HepG2 (cell line): ENCODE measurements around the gene MICAL3. TPM values are rescaled to one million over a fixed set of nuclear protein-coding genes. Genes with fewer than 3 reads are reported as not detected.
A peak's percentile ranks its signal among the peaks of the same experiment; 100 is the strongest.
"Not testable (repeated sequence)": the region's sequence is repeated elsewhere in the genome, so short reads cannot be mapped to it uniquely, and the experiment has no call there.

Experiments used
- ATAC-seq: fragments of 200-7000 bp; cut with Tn5 transposase; 3 replicates; pipeline ENCODE4 v1.9.1; 2020; ENCODE audit warnings: mild to moderate bottlenecking, moderate library complexity
- BruUV-seq: library from RNA; stranded (reverse); fragments of 400-500 nt; replicated peaks from 2 replicates; lab custom pipeline; 2021; lab: Mats Ljungman, UMichigan
- CTCF ChIA-PET: fragments of 300-600 bp; formaldehyde crosslinking; extraction: SDS; loops from one replicate; lab custom pipeline; 2021; ENCODE audit warnings: low total read pairs, inconsistent platforms, low intra/inter-chr PET ratio; lab: Yijun Ruan, JAX
- POLR2A ChIA-PET: fragments of 350-600 bp; sonication (Branson Sonifier 250); formaldehyde crosslinking; loops from one replicate; lab custom pipeline; 2020; ENCODE audit warnings: antibody characterized with exemption, inconsistent platforms; lab: Yijun Ruan, JAX
- DNase-seq: peaks from one replicate; pipeline ENCODE4 v3.0.0-alpha.2; 2015; ENCODE audit warnings: low spot score
- FAIRE-seq: peaks from 3 replicates; lab custom pipeline; 2011; peaks lifted over from hg19 to GRCh38; lab: Jason Lieb, UNC
- H2AFZ ChIP-seq: one replicate; pipeline ENCODE4 v1.6.1; 2011; ENCODE audit warnings: low read length, inconsistent platforms
- H3K27ac ChIP-seq: fragments of 300-600 bp; 3 replicates; pipeline ENCODE4 v1.8.0; 2011; ENCODE audit warnings: mixed run types, mild to moderate bottlenecking, mixed read lengths, low read length, inconsistent platforms; ENCODE audit not compliant: insufficient read depth; ENCODE audit errors: extremely low read length
- H3K27me3 ChIP-seq, 2 experiments: fragments of 200-600 bp in 1 of 2; 2 replicates in 1 of 2; 3 replicates in 1 of 2; pipeline versions ENCODE4 v1.6.0 to v1.8.0; 2011; ENCODE audit warnings: low read length in 2 of 2, mild to moderate bottlenecking in 2 of 2, moderate library complexity in 2 of 2, inconsistent platforms in 1 of 2; ENCODE audit not compliant: insufficient read depth in 2 of 2, control insufficient read depth in 1 of 2
- H3K36me3 ChIP-seq, 2 experiments: fragments of 200-600 bp in 1 of 2; replicated peaks in 1 of 2; 2 replicates in 1 of 2; 3 replicates in 1 of 2; pipeline versions ENCODE4 v1.5.1 to v1.8.0; 2011; ENCODE audit warnings: low read length in 2 of 2, inconsistent platforms in 1 of 2; ENCODE audit not compliant: insufficient read depth in 2 of 2, control insufficient read depth in 1 of 2
- H3K4me1 ChIP-seq: 2 replicates; pipeline ENCODE4 v1.5.1; 2012; ENCODE audit warnings: low read length, inconsistent platforms; ENCODE audit not compliant: insufficient read depth
- H3K4me2 ChIP-seq: 2 replicates; pipeline ENCODE4 v1.6.0; 2011; ENCODE audit warnings: low read depth, low read length, inconsistent platforms
- H3K4me3 ChIP-seq, 3 experiments: fragments of 200-600 bp in 1 of 3; sonication (generic), shearing (Covaris generic) in 1 of 3; replicated peaks in 1 of 3; 2 replicates each; pipeline ENCODE4 v1.5.1; 2011 to 2016; ENCODE audit warnings: low read length in 3 of 3, inconsistent platforms in 2 of 3, low read depth in 2 of 3, mild to moderate bottlenecking in 2 of 3, control low read depth in 1 of 3, mixed read lengths in 1 of 3; ENCODE audit not compliant: insufficient read depth in 1 of 3
- H3K79me2 ChIP-seq: one replicate; pipeline ENCODE4 v1.6.1; 2011; ENCODE audit warnings: low read length, inconsistent platforms; ENCODE audit not compliant: insufficient read depth
- H3K9ac ChIP-seq: 2 replicates; pipeline ENCODE4 v1.6.0; 2011; ENCODE audit warnings: mild to moderate bottlenecking, low read depth, low read length, inconsistent platforms; ENCODE audit not compliant: insufficient read depth
- H3K9me3 ChIP-seq: 2 replicates; pipeline ENCODE4 v1.5.1; 2012; ENCODE audit warnings: mild to moderate bottlenecking, low read length
- H4K20me1 ChIP-seq: 2 replicates; pipeline ENCODE4 v1.6.0; 2011; ENCODE audit warnings: inconsistent platforms, mild to moderate bottlenecking, low read length, moderate library complexity; ENCODE audit not compliant: insufficient read depth
- HNRNPK ChIP-seq: fragments of 200-400 bp; formaldehyde crosslinking; IDR thresholded peaks from 2 replicates; pipeline ENCODE4 v1.6.1; 2018; ENCODE audit warnings: low read length, low read depth, moderate library complexity, mild to moderate bottlenecking; ENCODE audit not compliant: poor library complexity, severe bottlenecking
- PCBP1 ChIP-seq: fragments of 200-400 bp; formaldehyde crosslinking; IDR thresholded peaks from 2 replicates; pipeline ENCODE4 v1.6.1; 2017; ENCODE audit warnings: mild to moderate bottlenecking, low read depth, low read length, borderline replicate concordance
- PCBP2 ChIP-seq: fragments of 200-400 bp; formaldehyde crosslinking; optimal IDR thresholded peaks from 2 replicates; pipeline ENCODE3; 2018; ENCODE audit warnings: low read length, low read depth; ENCODE audit not compliant: poor library complexity, severe bottlenecking
- SAP130 ChIP-seq: IDR thresholded peaks from 2 replicates; pipeline ENCODE4 v1.6.1; 2016; ENCODE audit warnings: low read depth
- WGBS: methylation state at CpG from one replicate; pipeline ENCODE4 v1.1.6; 2017; ENCODE audit warnings: low lambda C conversion rate; 5-methylcytosine and 5-hydroxymethylcytosine counted together
- in situ Hi-C: cut with HindIII; loops from 2 replicates; pipeline ENCODE4 v1.10.0; 2017; ENCODE audit warnings: low pct_unique_long_range_greater_than_20kb; ENCODE audit not compliant: extremely low pct_ligation_motif_present
- intact Hi-C: fragments of 100-400 bp; cut with micrococcal nuclease; formaldehyde crosslinking; loops from one replicate; pipeline ENCODE4 v1.10.0; 2022; ENCODE audit not compliant: unreplicated experiment
- polyA plus RNA-seq, 8 experiments: library from polyadenylated mRNA; depleted of rRNA in 3 of 8; stranded (reverse) in 7 of 8; unstranded in 1 of 8; fragments of >200 nt; fragmentation: Illumina TruSeq in 4 of 8; extraction: Trizol in 4 of 8; gene quantifications; 2 replicates each; pipeline versions ENCODE4 v1.2.1 to v1.2.3, GENCODE V29; 2011 to 2016; ENCODE audit warnings: low read depth in 4 of 8, missing spikeins in 1 of 8, mixed read lengths in 1 of 8; ENCODE audit not compliant: insufficient read depth in 1 of 8
- total RNA-seq, 5 experiments: library from RNA; depleted of rRNA; stranded (reverse); fragments of >200 nt; fragmentation: Illumina TruSeq; extraction: Trizol; gene quantifications; 2 replicates each; pipeline ENCODE4 v1.2.3, GENCODE V29; 2016; ENCODE audit warnings: low read depth in 1 of 5
- TF ChIP-seq, protein P1 (sequence below): sonication (generic); formaldehyde crosslinking; IDR thresholded peaks from 2 replicates; pipeline ENCODE4 v1.5.0; 2020; ENCODE audit warnings: missing genetic modification reagents

The MICAL3 gene
- total and polyA plus RNA-seq, 2 of the 13 experiments (the other 11 are each of a cell fraction or from before 2014, with no cell fraction given) = 5.3 to 12.5 TPM

GRCh38 chr22:17878186-17878694 is 146.1 kb downstream of the MICAL3 start:
- DNase-seq (no peak), FAIRE-seq (no peak), ATAC-seq (no peak)
- Histone ChIP-seq H3K27ac (no peak overlapping the region), H3K4me2 (no peak overlapping the region), H3K9ac (no peak overlapping the region), H3K79me2 (no peaks in the 10 kb centered on the region), H4K20me1 (no peaks in the 10 kb centered on the region), H3K9me3 (no peaks in the 10 kb centered on the region), H2AFZ (no peak overlapping the region), H3K4me3 (no peak overlapping the region), H3K36me3 (peaks cover 10 to 48% of the 10 kb centered on the region in 2 experiments; a peak in 4 of 5 replicates), H3K4me1 (no peaks in the 10 kb centered on the region), H3K27me3 (no peaks in the 10 kb centered on the region)
- ChIA-PET CTCF (no interaction called here), POLR2A (no interaction called here)
- in situ Hi-C loops = no loop called here
- BruUV-seq = no TSS peak
- 93% methylated on average over 9 of the region's 10 CpGs for WGBS
- no peak for TF ChIP-seq SAP130
- TF ChIP-seq, protein P1, sequence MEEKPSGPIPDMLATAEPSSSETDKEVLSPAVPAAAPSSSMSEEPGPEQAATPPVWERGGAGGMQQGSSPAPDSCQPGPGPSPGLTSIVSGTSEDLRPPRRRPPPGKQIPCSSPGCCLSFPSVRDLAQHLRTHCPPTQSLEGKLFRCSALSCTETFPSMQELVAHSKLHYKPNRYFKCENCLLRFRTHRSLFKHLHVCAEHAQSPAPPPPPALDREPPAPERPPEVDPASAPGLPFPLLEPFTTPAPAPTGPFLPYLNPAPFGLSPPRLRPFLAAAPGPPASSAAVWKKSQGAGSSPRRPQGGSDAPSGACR (CRISPR knock-in tag) = no peak
- intact Hi-C loops = no loop called here

- CTCF ChIA-PET, H4K20me1 ChIP-seq, H3K9ac ChIP-seq, H3K4me2 ChIP-seq, ATAC-seq, H2AFZ ChIP-seq, H3K27me3 ChIP-seq, intact Hi-C loops, H3K27ac ChIP-seq, H3K9me3 ChIP-seq, H3K4me3 ChIP-seq, in situ Hi-C loops, POLR2A ChIA-PET, H3K4me1 ChIP-seq, BruUV-seq, H3K79me2 ChIP-seq: not testable (repeated sequence)
- peaks cover 12 to 50% of the 10 kb centered on the region in 2 experiments; a peak in 4 of 5 replicates for H3K36me3 ChIP-seq
- FAIRE-seq (peak; percentile 100), DNase-seq (peak; percentile 11)
- TF ChIP-seq HNRNPK (peak; percentile 83), PCBP1 (0 out of 2 replicates have a peak, but pooled peaks have one; percentile 35), PCBP2 (peak; percentile 95)
Measured at GRCh38 chr22:17876878-17877855, 147.2 kb downstream of the MICAL3 start.
